ENCODE results near the gene ACADL.
A peak's percentile ranks its signal among the peaks of the same experiment; 100 is the strongest.
"Not testable (repeated sequence)": the region's sequence is repeated elsewhere in the genome, so short reads cannot be mapped to it uniquely, and the experiment has no call there.

The ACADL gene

DNA sequence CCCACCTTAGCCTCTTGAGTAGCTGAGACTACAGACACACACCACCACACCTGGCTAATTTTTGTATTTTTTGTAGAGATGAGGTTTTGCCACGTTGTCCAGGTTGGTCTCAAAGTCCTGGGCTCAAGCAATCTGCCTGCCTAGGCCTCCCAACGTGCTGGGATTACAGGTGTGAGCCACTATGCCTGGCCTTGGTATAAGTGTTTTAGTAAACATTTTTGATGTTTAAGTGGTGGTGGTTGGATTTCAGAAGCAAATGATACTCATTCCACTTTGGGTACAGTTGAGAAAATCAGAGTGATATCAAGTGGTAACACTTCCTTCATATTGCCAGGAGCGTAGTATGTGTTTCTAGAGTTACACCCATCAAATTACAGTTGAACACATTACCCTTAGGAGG is 25.4 kb downstream of the ACADL start:
- no peak for DNase-seq (ENCODE audit: low read depth)

DNA sequence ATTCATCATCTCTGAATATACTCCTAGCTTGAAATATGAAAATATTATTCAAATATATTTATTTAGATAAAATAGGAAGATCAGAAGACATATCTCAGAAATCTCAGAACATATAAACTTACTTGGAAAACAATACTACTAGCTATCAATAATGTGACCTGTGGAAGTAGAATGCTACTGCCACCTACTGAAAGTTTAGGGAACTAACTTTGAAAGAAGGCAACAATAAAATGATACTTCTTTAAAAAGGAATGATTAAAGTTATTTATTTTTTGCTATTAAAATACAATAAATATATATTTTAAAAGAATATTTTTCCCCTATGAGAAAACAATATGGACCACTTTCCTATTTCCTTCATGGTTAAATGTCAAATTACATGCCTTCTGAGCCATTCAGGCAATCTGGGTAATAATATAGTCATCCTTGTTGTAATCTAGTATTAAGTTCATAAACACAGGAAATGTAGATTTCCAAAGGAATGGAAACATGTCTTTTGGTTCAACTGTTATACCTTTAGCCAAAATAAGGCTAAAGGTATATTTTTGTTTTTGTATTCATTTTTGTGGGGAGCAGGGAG is 26.0 kb downstream of the ACADL start:
- DNase-seq (ENCODE audit: low read depth), result peak; percentile 53

DNA sequence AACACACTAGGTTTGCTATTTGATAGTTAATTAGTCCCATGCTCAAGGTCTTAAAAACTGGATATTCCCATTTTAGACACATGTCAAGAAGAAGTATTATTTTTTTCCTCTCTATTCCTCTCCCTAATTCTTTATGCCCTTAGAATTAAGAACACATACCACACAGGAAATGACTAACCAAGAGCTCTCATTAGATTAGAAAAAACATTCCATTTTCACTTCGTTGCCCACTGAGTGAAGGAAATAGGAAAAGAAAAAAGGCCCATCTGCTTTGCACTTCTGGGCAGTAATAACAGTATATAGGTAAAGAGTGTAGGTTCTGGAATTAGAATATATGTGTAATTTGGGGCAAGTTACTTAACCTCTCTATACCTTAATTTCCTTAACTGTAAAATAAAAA is 26.9 kb downstream of the ACADL start:
- DNase-seq (ENCODE audit: low read depth), result peak; percentile 51

DNA sequence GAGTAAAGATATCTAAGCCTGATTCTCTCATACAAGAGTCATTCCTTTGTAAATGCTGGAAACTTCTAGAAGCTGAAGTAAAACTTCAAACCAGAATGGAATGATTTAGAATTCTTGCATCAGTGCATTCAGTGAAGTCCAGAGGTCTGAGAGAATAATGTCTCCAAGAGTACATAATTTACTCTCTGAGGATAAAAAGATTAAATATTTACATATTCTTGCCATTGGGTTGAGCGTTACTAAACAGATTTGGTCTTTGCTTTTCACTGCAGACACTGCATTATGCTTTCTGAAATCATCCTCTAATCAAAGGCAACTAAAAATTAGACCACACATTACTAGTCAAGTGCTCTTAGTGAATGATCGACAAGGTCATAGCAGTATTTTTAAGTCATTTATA is 27.5 kb downstream of the ACADL start:
- DNase-seq (ENCODE audit: low read depth), result no peak

DNA sequence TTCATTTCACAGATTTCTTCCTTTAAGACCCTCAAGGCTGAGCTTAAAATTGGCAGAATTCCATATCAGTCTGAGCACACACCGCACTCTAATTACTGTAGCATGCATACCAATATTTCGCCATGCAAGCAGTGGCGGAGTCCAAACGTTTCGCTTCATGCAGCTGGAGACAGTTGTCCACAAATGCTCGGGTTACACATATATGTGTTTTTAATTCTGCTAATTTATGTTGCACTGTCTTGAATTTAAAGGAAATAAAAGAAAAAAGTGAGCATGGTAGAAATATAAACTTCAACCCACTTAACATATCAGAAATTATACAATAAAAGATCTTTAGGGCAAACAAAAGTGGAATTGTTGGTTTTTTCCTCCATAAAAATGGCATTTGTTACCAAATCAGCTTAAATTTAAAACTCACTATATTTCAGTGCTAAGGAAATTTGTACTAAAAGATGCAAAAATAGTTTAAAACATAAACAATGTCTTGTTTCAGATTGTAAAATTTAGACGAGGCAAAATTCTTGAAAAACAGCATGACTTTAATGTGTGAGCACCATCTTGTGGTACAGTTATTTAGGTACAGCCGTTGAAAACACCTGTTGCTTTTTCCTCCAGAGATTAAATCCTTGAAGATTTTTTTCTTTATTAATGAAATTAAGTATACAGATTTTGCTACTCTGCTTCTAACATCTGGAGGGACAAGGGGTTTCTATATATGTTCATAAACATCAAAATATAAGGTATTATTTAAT is 30.0 kb downstream of the ACADL start:
- peak; percentile 66 for DNase-seq (ENCODE audit: low read depth)

DNA sequence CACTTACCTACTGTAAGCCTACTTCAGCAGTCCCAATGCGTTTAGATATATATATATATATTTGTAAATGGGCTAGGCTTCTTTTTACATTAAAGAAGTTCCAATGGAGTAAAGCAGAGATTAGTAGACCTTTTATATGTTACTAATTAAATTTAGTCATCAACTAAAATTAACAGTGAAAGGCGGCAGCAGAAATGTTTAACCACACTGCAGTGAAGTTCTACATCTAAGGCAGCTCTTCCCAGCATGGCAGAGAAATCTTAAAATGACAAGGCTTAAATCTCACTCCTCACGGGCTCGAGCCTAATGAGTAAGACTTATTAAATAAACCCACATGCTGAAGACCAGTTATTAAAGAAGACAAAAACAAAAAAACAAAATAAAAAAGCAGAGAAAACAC is 34.9 kb downstream of the ACADL start:
- no peak for DNase-seq (ENCODE audit: low read depth)

DNA sequence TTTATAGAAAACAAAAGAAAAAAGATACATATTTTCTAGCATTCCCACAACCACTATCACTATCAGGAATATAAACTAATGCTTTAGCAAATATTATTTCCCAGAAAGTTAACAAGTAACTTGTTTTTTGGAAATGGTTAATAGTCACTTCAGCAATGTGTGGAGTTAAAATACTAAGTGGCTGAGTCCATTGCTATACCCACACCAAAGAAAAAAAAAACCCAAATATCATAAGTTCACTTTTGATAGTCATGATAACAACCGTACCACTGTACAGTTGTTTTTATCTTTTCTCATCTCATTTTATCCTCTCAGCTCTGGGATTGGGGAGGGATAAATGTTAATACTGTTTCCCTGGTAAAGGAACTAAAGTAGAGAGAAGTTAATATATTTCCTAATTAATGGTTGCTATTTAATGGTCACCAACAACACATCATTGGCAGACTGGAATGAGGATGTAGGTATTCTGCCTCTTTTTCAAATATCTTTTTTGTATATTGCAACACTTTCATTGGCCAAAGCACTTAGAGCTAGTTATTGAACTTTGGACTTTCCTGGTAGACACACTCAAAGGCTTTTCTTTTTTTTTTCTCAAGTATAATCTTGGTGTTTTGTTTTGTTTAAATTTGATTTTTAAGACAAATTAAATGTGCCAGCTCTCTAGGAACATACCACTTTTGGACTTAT is 35.7 kb downstream of the ACADL start:
- no peak for DNase-seq (ENCODE audit: low read depth)

DNA sequence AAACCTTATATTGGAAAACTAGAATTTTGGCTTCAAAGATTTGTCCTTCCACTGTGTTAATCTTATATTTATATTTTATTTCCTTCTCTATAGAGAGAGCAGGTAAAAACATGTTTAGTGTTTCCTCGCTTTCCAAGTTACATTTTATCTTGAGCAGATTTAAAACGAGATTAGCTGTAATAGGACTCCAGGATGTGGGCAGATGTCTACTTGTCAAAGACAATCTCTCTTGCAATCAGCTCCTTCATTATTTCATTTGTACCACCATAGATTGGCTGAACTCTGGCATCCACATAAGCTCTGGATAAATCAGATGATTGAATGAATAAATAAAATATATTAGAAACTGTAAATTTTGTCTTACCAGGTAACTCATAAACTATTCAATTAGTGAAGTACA is 36.5 kb downstream of the ACADL start:
- no peak for DNase-seq (ENCODE audit: low read depth)

DNA sequence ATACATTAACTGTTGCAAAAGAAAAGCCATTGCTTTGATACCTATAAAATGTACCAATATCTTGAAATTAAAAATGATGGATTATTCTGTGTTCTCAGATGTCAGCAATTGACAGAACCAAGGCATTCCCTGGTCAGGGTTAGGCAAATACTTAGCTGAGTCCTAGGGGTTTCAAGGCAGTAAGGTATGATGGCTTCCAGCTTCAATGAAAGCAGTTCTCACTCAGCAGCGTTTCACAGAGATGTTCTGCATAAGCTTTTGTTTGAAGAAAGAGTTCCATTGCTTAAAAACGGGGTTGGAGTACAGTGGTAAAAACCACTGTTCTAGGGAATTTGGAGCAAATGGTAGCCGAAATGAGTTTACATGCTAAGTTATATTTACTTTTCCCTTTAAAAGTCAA is 37.1 kb downstream of the ACADL start:
- DNase-seq (ENCODE audit: low read depth), result no peak

- DNase-seq (ENCODE audit: low read depth), result not testable (repeated sequence)
Observed at GRCh38 chr2:210183936-210184335, 41.3 kb downstream of the ACADL start.

- not testable (repeated sequence) for DNase-seq (ENCODE audit: low read depth)
Observed at GRCh38 chr2:210181606-210182088, 43.6 kb downstream of the ACADL start.

- not testable (repeated sequence) for DNase-seq (ENCODE audit: low read depth)
Observed at GRCh38 chr2:210181033-210181605, 44.1 kb downstream of the ACADL start.

- no peak for DNase-seq (ENCODE audit: low read depth)
Observed at GRCh38 chr2:210180477-210180876, 44.8 kb downstream of the ACADL start.

DNA sequence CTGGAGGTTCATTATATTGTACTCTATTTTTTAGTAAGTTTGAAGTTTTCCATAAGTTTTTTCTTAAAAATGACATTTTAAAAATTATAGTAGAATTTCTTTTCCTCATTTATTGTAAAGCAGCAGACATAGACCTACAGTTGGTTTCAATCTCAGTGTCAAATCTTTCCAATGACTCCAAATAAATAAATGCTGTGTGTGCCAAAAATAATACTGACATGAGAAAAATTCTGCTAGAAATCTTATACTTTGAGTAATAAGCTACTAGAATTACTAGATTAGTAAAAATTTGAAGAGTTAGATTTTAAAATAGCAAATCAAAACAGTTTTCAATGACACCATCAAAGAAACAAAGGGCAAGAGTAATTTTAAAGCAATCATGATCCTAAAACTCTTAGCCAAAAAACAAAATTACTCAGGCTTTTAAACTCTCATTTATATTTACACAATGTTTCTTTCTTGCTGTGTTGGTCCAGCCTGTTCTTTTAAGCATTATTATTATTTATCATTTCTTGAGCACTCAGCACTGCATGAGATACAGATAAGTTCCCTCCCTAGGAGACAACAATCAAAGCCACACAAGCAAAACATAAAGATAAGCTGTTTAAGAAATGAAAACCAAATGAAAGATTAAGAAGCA is 45.8 kb downstream of the ACADL start:
- DNase-seq (ENCODE audit: low read depth), result no peak

DNA sequence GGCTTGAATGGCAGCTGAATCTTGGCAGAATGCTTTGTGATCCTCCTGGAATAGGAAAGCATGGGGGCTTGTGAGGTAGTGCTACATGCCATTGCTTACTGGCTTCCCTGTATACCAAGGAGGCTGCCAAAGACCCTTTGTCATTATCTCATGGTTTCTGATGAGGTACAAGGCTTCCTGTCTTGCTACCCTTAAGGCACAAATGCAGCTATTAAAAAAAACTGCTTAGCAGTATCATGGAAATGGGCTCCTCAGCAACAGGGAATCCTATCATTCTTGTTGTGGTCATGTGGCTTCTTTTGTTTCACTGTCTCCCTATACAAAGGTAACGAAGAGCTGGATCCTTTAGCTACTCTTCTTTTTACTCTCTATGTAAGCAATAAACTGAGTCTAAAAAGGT is 47.5 kb downstream of the ACADL start:
- no peak for DNase-seq (ENCODE audit: low read depth)

- not testable (repeated sequence) for DNase-seq (ENCODE audit: low read depth)
Observed at GRCh38 chr2:210177115-210177514, 48.1 kb downstream of the ACADL start.

DNA sequence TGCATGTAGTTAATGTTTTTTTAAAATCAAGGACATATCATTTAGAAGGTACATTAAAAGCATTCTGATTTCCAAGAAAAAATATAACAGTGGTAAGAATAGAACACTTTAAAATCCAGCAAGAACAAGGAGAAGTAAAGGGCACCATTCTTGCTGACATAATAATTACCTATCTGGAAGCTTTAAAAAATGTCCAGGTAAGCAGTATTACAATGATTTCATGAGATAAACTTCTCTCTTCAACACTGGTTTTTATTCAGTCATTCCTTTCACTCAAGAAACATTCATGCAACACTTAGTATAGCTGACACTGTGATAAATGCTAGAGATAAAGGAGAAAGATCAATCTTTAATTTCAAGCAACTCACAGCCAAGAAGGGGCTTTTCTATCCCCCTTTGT is 51.2 kb downstream of the ACADL start:
- DNase-seq (ENCODE audit: low read depth), result no peak

DNA sequence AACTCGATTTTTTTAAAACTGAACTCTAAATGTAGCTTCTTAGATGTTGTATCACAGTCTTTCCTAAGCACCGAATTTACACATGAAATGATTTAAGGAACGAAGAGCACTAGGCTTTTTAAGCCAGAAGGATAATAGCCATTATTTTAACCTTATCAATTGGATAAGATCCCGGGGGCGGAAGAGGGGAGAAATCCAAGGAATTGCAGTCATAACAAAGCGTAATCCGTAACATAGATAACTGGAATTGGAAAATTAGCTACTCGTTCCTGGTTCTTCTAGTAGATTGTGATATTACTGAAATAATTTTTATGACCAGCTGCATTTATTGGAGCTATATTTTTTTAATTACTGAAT is 53.0 kb downstream of the ACADL start:
- DNase-seq (ENCODE audit: low read depth), result peak; percentile 24

- DNase-seq (ENCODE audit: low read depth), result peak; percentile 97
Observed at GRCh38 chr2:210171309-210172218, 53.7 kb downstream of the ACADL start, which contains the start of gene KANSL1L. Gene KANSL1L, minus strand, starts transcription at chr2:210171409. Its CDS starts 16,827 bp downstream, at chr2:210154582.

GRCh38 chr2:210170446-210171303 is 54.6 kb downstream of the ACADL start:
- peak; percentile 96 for DNase-seq (ENCODE audit: low read depth)

- DNase-seq (ENCODE audit: low read depth), result no peak
Observed at GRCh38 chr2:210170196-210170445, 55.1 kb downstream of the ACADL start.
